SK-N-SH treated with all-trans-retinoic acid at 6 μM for 48 hours (cell line): ENCODE data around the gene MTCH2.

ENCODE experiments used
- ATAC-seq: fragments of 200-7000 bp; cut with Tn5 transposase; 3 replicates; pipeline ENCODE4 v1.9.1; 2020; ENCODE audit warnings: mild to moderate bottlenecking, moderate library complexity
- ARNTL ChIP-seq: fragments of 450-650 bp; formaldehyde crosslinking; IDR thresholded peaks from 2 replicates; pipeline ENCODE4 v1.5.0; 2020; ENCODE audit warnings: low read depth, mild to moderate bottlenecking, moderate library complexity, borderline replicate concordance
- BACH2 ChIP-seq: fragments of 250-450 bp; sonication (Bioruptor Pico); IDR thresholded peaks from 2 replicates; pipeline ENCODE4 v1.9.0; 2021; ENCODE audit warnings: mild to moderate bottlenecking, borderline replicate concordance
- CSDC2 ChIP-seq: fragments of 250-450 bp; sonication (Bioruptor Pico); IDR thresholded peaks from 2 replicates; pipeline ENCODE4 v1.5.0; 2020; ENCODE audit warnings: mild to moderate bottlenecking, moderate library complexity
- GLIS3 ChIP-seq: fragments of 250-450 bp; sonication (Bioruptor Pico); IDR thresholded peaks from 2 replicates; pipeline ENCODE4 v1.5.0; 2020; ENCODE audit warnings: mild to moderate bottlenecking, moderate library complexity
- ISL1 ChIP-seq: fragments of 250-450 bp; sonication (Bioruptor Pico); IDR thresholded peaks from 2 replicates; pipeline ENCODE4 v2.1.2; 2022; ENCODE audit warnings: mild to moderate bottlenecking, moderate library complexity
- OSR1 ChIP-seq: fragments of 250-450 bp; sonication (Bioruptor Pico); IDR thresholded peaks from 2 replicates; pipeline ENCODE4 v1.8.0; 2022; ENCODE audit warnings: moderate library complexity, mild to moderate bottlenecking, inconsistent platforms
- PPARA ChIP-seq: fragments of 250-450 bp; sonication (Bioruptor Pico); IDR thresholded peaks from 2 replicates; pipeline ENCODE4 v1.5.0; 2020; ENCODE audit warnings: mild to moderate bottlenecking, borderline replicate concordance
- RARB ChIP-seq: fragments of 250-450 bp; sonication (Bioruptor Pico); IDR thresholded peaks from 2 replicates; pipeline ENCODE4 v1.8.0; 2021; ENCODE audit warnings: mild to moderate bottlenecking, moderate library complexity
- SNAI2 ChIP-seq: fragments of 250-450 bp; sonication (Bioruptor Pico); IDR thresholded peaks from 2 replicates; pipeline ENCODE4 v1.5.0; 2020; ENCODE audit warnings: mild to moderate bottlenecking, moderate library complexity
- TCF4 ChIP-seq: fragments of 250-450 bp; sonication (Bioruptor Pico); IDR thresholded peaks from 2 replicates; pipeline ENCODE4 v1.8.0; 2021; ENCODE audit warnings: mild to moderate bottlenecking, moderate library complexity, borderline replicate concordance
- TSHZ2 ChIP-seq: fragments of 250-450 bp; sonication (Bioruptor Pico); IDR thresholded peaks from 2 replicates; pipeline ENCODE4 v1.5.0; 2020; ENCODE audit warnings: mild to moderate bottlenecking, moderate library complexity
- ZC3H10 ChIP-seq: fragments of 250-450 bp; sonication (Bioruptor Pico); IDR thresholded peaks from 2 replicates; pipeline ENCODE4 v1.5.1; 2021; ENCODE audit warnings: mild to moderate bottlenecking, moderate library complexity
- ZFP3 ChIP-seq: fragments of 250-450 bp; sonication (Bioruptor Pico); IDR thresholded peaks from 2 replicates; pipeline ENCODE4 v1.5.0; 2020; ENCODE audit warnings: mild to moderate bottlenecking, moderate library complexity
- ZFP30 ChIP-seq: fragments of 450-650 bp; formaldehyde crosslinking; IDR thresholded peaks from 2 replicates; pipeline ENCODE4 v1.5.0; 2022; ENCODE audit warnings: mild to moderate bottlenecking, moderate library complexity
- ZNF565 ChIP-seq: fragments of 450-650 bp; formaldehyde crosslinking; conservative IDR thresholded peaks from 2 replicates; pipeline ENCODE4 v1.5.0; 2020; ENCODE audit warnings: low read depth, mild to moderate bottlenecking, moderate library complexity
- ZNF70 ChIP-seq: fragments of 450-650 bp; formaldehyde crosslinking; IDR thresholded peaks from 2 replicates; pipeline ENCODE4 v1.5.0; 2020; ENCODE audit warnings: mild to moderate bottlenecking, moderate library complexity
- ZNF8 ChIP-seq: fragments of 450-650 bp; formaldehyde crosslinking; IDR thresholded peaks from 2 replicates; pipeline ENCODE4 v1.5.0; 2020; ENCODE audit warnings: mild to moderate bottlenecking, moderate library complexity
- TF ChIP-seq, protein P1 (sequence below): fragments of 250-450 bp; sonication (Bioruptor Pico); IDR thresholded peaks from 2 replicates; pipeline ENCODE4 v1.5.1; 2021; ENCODE audit warnings: mild to moderate bottlenecking, moderate library complexity
- TF ChIP-seq, protein P2 (sequence below): fragments of 250-450 bp; sonication (Bioruptor Pico); IDR thresholded peaks from 2 replicates; pipeline ENCODE4 v1.8.0; 2021; ENCODE audit warnings: low read depth, mild to moderate bottlenecking, moderate library complexity, borderline replicate concordance
- TF ChIP-seq, protein P3 (sequence below): fragments of 250-450 bp; sonication (Bioruptor Pico); IDR thresholded peaks from 2 replicates; pipeline ENCODE4 v1.5.1; 2020; ENCODE audit warnings: low read depth, mild to moderate bottlenecking, moderate library complexity

Gene MTCH2

DNA sequence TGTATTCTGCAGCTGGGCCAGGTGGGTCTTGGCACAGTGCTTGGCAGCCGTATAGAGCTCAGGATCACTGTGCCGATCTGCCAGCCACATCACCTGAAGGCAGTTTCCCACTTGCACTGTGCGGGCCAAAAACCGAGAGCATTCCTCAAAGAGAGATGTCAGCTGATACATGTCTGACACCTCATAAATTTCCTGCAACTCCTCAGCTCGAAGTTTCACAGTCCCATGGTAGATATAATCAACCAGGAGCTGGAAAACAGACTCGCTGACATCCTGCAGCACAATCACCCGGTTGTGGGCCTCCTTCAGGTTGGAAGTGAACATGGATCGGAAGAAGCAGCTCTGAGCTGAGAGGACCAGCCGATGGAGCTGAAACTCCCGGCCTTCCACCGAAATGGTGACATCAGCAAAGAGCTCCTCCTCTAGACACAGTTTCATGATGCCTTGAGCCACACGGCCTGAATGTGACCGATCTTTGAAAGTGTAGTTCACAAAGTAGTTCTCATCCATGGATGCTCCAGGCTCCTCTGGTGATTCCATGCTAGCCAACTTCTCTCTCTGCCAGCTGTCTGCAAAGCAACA is 64.8 kb downstream of the MTCH2 start (continued):
- TF ChIP-seq GLIS3 (CRISPR knock-in tag): no peak
- TF ChIP-seq ZNF70 (CRISPR knock-in tag): no peak
- no peak for TF ChIP-seq ZNF565 (CRISPR knock-in tag)

DNA sequence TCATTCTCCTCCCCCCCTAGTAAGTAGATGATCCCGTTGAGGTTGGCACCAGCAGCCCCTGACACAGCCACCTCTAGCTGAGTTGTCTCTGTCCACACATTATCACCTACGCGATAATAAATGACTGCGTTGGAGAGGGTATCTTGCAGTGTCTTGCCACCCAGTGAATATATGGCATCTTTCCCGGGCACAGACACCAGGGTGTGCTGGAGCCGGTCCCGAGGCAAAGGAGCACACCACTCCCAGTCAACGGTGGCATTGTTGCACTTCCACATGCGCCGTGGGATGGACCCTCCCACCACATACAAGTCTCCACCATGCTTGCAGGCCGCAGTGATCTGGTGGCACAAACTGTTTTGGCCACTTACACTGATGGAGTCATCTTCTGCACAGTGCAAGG is 69.0 kb downstream of the MTCH2 start:
- TF ChIP-seq TSHZ2: no peak
- TF ChIP-seq ZNF70 (CRISPR knock-in tag): no peak
- TF ChIP-seq, protein P1, sequence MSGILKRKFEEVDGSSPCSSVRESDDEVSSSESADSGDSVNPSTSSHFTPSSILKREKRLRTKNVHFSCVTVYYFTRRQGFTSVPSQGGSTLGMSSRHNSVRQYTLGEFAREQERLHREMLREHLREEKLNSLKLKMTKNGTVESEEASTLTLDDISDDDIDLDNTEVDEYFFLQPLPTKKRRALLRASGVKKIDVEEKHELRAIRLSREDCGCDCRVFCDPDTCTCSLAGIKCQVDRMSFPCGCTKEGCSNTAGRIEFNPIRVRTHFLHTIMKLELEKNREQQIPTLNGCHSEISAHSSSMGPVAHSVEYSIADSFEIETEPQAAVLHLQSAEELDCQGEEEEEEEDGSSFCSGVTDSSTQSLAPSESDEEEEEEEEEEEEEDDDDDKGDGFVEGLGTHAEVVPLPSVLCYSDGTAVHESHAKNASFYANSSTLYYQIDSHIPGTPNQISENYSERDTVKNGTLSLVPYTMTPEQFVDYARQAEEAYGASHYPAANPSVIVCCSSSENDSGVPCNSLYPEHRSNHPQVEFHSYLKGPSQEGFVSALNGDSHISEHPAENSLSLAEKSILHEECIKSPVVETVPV (CRISPR knock-in tag): no peak
- no peak for ATAC-seq

GRCh38 chr11:47572715-47573255 is 69.6 kb downstream of the MTCH2 start:
- no peak for ATAC-seq
- no peak for TF ChIP-seq ZFP30 (CRISPR knock-in tag)
- TF ChIP-seq TCF4 (CRISPR knock-in tag): no peak
- no peak for TF ChIP-seq OSR1 (CRISPR knock-in tag)
- TF ChIP-seq RARB (CRISPR knock-in tag): no peak
- TF ChIP-seq ISL1: no peak
- TF ChIP-seq, protein P2, sequence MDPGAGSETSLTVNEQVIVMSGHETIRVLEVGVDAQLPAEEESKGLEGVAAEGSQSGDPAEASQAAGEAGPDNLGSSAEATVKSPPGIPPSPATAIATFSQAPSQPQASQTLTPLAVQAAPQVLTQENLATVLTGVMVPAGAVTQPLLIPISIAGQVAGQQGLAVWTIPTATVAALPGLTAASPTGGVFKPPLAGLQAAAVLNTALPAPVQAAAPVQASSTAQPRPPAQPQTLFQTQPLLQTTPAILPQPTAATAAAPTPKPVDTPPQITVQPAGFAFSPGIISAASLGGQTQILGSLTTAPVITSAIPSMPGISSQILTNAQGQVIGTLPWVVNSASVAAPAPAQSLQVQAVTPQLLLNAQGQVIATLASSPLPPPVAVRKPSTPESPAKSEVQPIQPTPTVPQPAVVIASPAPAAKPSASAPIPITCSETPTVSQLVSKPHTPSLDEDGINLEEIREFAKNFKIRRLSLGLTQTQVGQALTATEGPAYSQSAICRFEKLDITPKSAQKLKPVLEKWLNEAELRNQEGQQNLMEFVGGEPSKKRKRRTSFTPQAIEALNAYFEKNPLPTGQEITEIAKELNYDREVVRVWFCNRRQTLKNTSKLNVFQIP (CRISPR knock-in tag): no peak
- no peak for TF ChIP-seq BACH2 (CRISPR knock-in tag)
- no peak for TF ChIP-seq TSHZ2
- TF ChIP-seq ZNF565 (CRISPR knock-in tag): no peak
- no peak for TF ChIP-seq SNAI2 (CRISPR knock-in tag)

- ATAC-seq: peak; percentile 39; the same call in 2 of the 3 replicates
- TF ChIP-seq SNAI2 (CRISPR knock-in tag) (no peak), CSDC2 (CRISPR knock-in tag) (no peak), PPARA (CRISPR knock-in tag) (no peak)
These were observed 70.5 kb downstream of the MTCH2 start for GRCh38 chr11:47571895-47572294.

DNA sequence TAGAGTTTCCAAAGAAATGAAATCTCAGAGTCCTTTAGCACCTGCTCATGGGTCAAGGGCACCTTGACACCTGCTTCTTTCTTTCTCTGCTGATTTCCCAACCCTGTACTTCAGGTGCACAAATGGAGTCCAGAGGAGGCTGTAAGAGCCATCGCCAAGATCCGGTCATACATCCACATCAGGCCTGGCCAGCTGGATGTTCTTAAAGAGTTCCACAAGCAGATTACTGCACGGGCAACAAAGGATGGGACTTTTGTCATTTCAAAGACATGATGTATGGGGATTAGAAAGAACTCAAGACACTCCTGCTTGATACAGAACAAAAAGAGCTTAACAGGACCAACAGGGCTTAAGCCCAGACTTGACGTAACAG is 71.0 kb downstream of the MTCH2 start:
- no peak for ATAC-seq
- no peak for TF ChIP-seq PPARA (CRISPR knock-in tag)
- TF ChIP-seq RARB (CRISPR knock-in tag): no peak
- no peak for TF ChIP-seq BACH2 (CRISPR knock-in tag)
- no peak for TF ChIP-seq ZNF8 (CRISPR knock-in tag)
- TF ChIP-seq TSHZ2: no peak
- TF ChIP-seq ZFP30 (CRISPR knock-in tag): no peak
- TF ChIP-seq, protein P3, sequence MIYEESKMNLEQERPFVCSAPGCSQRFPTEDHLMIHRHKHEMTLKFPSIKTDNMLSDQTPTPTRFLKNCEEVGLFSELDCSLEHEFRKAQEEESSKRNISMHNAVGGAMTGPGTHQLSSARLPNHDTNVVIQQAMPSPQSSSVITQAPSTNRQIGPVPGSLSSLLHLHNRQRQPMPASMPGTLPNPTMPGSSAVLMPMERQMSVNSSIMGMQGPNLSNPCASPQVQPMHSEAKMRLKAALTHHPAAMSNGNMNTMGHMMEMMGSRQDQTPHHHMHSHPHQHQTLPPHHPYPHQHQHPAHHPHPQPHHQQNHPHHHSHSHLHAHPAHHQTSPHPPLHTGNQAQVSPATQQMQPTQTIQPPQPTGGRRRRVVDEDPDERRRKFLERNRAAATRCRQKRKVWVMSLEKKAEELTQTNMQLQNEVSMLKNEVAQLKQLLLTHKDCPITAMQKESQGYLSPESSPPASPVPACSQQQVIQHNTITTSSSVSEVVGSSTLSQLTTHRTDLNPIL (CRISPR knock-in tag): no peak
- TF ChIP-seq ISL1: no peak
- TF ChIP-seq ARNTL (CRISPR knock-in tag): no peak
- no peak for TF ChIP-seq ZFP3 (CRISPR knock-in tag)
- no peak for TF ChIP-seq ZC3H10
- no peak for TF ChIP-seq OSR1 (CRISPR knock-in tag)
- TF ChIP-seq CSDC2 (CRISPR knock-in tag): no peak
